HEK293 (cell line): ENCODE results near the gene CC2D1A.
A peak's percentile ranks its signal among the peaks of the same experiment; 100 is the strongest.

Experiments used
- CTCF ChIA-PET: fragments of 350-600 bp; formaldehyde crosslinking; extraction: SDS; loops from one replicate; lab custom pipeline; 2021; ENCODE audit warnings: antibody characterized with exemption; lab: Yijun Ruan, JAX
- POLR2A ChIA-PET: fragments of 300-600 bp; formaldehyde crosslinking; extraction: SDS; loops from one replicate; lab custom pipeline; 2020; ENCODE audit warnings: antibody characterized with exemption, inconsistent platforms; lab: Yijun Ruan, JAX
- H3K27ac ChIP-seq: fragments of 200-500 bp; sonication (Bioruptor generic); 2 replicates; pipeline ENCODE4 v1.5.1; 2014; ENCODE audit warnings: low read depth, low read length, control low read depth, inconsistent platforms; ENCODE audit errors: extremely low read depth
- H3K36me3 ChIP-seq, 2 experiments: fragments of 200-500 bp in 1 of 2; sonication (Bioruptor generic) in 1 of 2; 1 replicate in 1 of 2; 2 replicates in 1 of 2; pipeline ENCODE4 v1.5.1; 2014 to 2017; ENCODE audit warnings: inconsistent platforms in 2 of 2, low read length in 2 of 2; ENCODE audit not compliant: control insufficient read depth in 2 of 2, insufficient read depth in 1 of 2
- H3K4me1 ChIP-seq: fragments of 200-500 bp; sonication (Bioruptor generic); 2 replicates; pipeline ENCODE4 v1.5.1; 2014; ENCODE audit warnings: mild to moderate bottlenecking, low read length, inconsistent platforms; ENCODE audit not compliant: control insufficient read depth, insufficient read depth
- H3K4me3 ChIP-seq: 2 replicates; pipeline ENCODE4 v1.5.1; 2011; ENCODE audit warnings: low read depth, mild to moderate bottlenecking, control low read depth, low read length, moderate library complexity
- H3K9me3 ChIP-seq: fragments of 200-500 bp; sonication (Bioruptor generic); 2 replicates; pipeline ENCODE4 v1.5.1; 2014; ENCODE audit warnings: low read depth, low read length, inconsistent platforms; ENCODE audit not compliant: control insufficient read depth, insufficient read depth
- KLF16 ChIP-seq: fragments of 450-650 bp; formaldehyde crosslinking; IDR thresholded peaks from 2 replicates; pipeline ENCODE4 v1.5.1; 2017; ENCODE audit warnings: missing biosample characterization, missing genetic modification characterization
- MZF1 ChIP-seq: fragments of 450-650 bp; formaldehyde crosslinking; IDR thresholded peaks from 2 replicates; pipeline ENCODE4 v1.5.1; 2017; ENCODE audit warnings: missing biosample characterization, missing genetic modification characterization, borderline replicate concordance
- PRDM1 ChIP-seq: fragments of 450-650 bp; formaldehyde crosslinking; IDR thresholded peaks from 2 replicates; pipeline ENCODE4; 2016; ENCODE audit warnings: missing biosample characterization, missing genetic modification characterization
- ZBTB17 ChIP-seq: fragments of 450-650 bp; formaldehyde crosslinking; IDR thresholded peaks from 2 replicates; pipeline ENCODE4 v1.5.1; 2016; ENCODE audit warnings: missing biosample characterization, missing genetic modification characterization
- ZNF24 ChIP-seq: fragments of 450-650 bp; formaldehyde crosslinking; IDR thresholded peaks from 2 replicates; pipeline ENCODE4 v1.5.1; 2016; ENCODE audit warnings: missing biosample characterization, missing genetic modification characterization
- ZNF311 ChIP-seq: fragments of 450-650 bp; formaldehyde crosslinking; IDR thresholded peaks from 2 replicates; pipeline ENCODE4 v1.5.1; 2017; ENCODE audit warnings: missing biosample characterization, missing genetic modification characterization, borderline replicate concordance
- ZNF624 ChIP-seq: fragments of 450-650 bp; formaldehyde crosslinking; IDR thresholded peaks from 2 replicates; pipeline ENCODE4 v1.5.1; 2017; ENCODE audit warnings: missing biosample characterization, missing genetic modification characterization
- TF ChIP-seq, protein P1 (sequence below): fragments of 450-650 bp; formaldehyde crosslinking; conservative IDR thresholded peaks from 2 replicates; pipeline ENCODE4 v1.5.1; 2016; ENCODE audit warnings: low read depth, missing biosample characterization, missing genetic modification characterization
- TF ChIP-seq, protein P2 (sequence below): fragments of 450-650 bp; formaldehyde crosslinking; IDR thresholded peaks from 2 replicates; pipeline ENCODE4 v1.5.1; 2016; ENCODE audit warnings: missing biosample characterization, missing genetic modification characterization
- TF ChIP-seq, protein P3 (sequence below): fragments of 450-650 bp; formaldehyde crosslinking; IDR thresholded peaks from 2 replicates; pipeline ENCODE4 v1.5.1; 2017; ENCODE audit warnings: missing biosample characterization, mild to moderate bottlenecking, missing genetic modification characterization, moderate library complexity
- TF ChIP-seq, protein P4 (sequence below): fragments of 450-650 bp; IDR thresholded peaks from 2 replicates; pipeline ENCODE4 v1.5.1; 2018; ENCODE audit warnings: missing biosample characterization, mild to moderate bottlenecking, missing genetic modification characterization
- TF ChIP-seq, protein P5 (sequence below): fragments of 450-650 bp; formaldehyde crosslinking; IDR thresholded peaks from 2 replicates; pipeline ENCODE4 v1.5.1; 2017; ENCODE audit warnings: missing biosample characterization, missing genetic modification characterization

The CC2D1A gene

DNA sequence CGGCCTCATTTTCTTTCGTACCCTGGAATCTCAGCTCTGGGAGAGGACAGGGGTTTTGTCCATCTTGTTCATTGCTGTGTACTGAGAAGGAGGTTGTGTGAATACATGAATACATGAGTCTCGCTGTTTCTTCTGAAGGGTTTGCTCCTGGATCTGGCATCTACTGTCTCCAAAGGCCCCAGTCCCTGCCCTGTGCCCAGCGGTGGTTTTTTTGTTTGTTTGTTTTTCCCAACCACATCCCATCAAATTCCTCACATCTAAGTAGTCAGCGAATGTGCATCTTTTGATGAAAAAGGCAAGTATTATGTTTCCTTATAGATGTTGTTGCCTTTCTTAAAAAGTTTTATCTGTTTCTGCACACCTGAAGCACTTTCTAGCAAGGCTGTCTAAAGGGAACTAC, 58.8 kb downstream of the CC2D1A start:
- H3K9me3 ChIP-seq, result no peaks in the 10 kb centered on the region
- peaks cover 3% of the 10 kb centered on the region; the same call in 1 of the 2 replicates for H3K4me1 ChIP-seq
- TF ChIP-seq ZNF311 (tag by site-specific recombination), result no peak
- TF ChIP-seq ZBTB17 (tag by site-specific recombination), result peak; percentile 54; the same call in 1 of the 2 replicates
- 0 out of 2 replicates have a peak, but pooled peaks have one; percentile 7 for TF ChIP-seq PRDM1 (tag by site-specific recombination)
- no peak overlapping the region for H3K4me3 ChIP-seq
- POLR2A ChIA-PET, result no interaction called here
- H3K36me3 ChIP-seq, result peaks cover 15 to 71% of the 10 kb centered on the region in 2 experiments; a peak in 2 of 3 replicates
- H3K27ac ChIP-seq, result no peak overlapping the region; the same call in 1 of the 2 replicates
- CTCF ChIA-PET, result no interaction called here

DNA sequence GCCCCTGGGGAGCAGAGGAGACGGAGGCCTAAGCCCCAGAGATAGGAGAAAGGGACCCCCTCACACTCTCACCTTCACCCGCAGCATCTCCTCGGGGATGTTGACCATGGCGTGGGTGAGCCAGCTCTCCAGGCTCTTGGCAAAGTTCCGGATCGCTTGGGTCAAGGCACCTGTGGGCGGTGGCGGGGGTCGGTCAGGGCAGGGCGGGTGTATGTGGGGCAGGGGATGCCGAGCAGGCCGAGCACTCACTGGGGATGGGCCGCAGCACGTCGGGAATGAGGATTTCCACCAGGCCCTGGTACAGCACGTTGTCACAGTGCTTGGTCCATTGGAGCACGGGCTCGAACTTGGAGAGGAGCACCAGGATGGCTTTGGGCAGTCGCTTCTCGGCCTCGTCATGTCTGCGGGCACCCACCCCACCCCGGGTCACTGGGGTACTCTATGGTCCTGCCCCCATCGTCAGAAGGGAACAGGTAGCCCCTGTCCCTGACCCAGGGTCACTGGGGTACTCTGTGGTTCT, 59.4 kb downstream of the CC2D1A start:
- H3K4me3 ChIP-seq, result no peak overlapping the region
- peaks cover 3% of the 10 kb centered on the region; the same call in 1 of the 2 replicates for H3K4me1 ChIP-seq
- CTCF ChIA-PET, result no interaction called here
- TF ChIP-seq, protein P1, sequence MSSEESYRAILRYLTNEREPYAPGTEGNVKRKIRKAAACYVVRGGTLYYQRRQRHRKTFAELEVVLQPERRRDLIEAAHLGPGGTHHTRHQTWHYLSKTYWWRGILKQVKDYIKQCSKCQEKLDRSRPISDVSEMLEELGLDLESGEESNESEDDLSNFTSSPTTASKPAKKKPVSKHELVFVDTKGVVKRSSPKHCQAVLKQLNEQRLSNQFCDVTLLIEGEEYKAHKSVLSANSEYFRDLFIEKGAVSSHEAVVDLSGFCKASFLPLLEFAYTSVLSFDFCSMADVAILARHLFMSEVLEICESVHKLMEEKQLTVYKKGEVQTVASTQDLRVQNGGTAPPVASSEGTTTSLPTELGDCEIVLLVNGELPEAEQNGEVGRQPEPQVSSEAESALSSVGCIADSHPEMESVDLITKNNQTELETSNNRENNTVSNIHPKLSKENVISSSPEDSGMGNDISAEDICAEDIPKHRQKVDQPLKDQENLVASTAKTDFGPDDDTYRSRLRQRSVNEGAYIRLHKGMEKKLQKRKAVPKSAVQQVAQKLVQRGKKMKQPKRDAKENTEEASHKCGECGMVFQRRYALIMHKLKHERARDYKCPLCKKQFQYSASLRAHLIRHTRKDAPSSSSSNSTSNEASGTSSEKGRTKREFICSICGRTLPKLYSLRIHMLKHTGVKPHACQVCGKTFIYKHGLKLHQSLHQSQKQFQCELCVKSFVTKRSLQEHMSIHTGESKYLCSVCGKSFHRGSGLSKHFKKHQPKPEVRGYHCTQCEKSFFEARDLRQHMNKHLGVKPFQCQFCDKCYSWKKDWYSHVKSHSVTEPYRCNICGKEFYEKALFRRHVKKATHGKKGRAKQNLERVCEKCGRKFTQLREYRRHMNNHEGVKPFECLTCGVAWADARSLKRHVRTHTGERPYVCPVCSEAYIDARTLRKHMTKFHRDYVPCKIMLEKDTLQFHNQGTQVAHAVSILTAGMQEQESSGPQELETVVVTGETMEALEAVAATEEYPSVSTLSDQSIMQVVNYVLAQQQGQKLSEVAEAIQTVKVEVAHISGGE (tag by site-specific recombination), result no peak
- TF ChIP-seq MZF1 (no peak), ZNF24 (tag by site-specific recombination) (no peak), KLF16 (tag by site-specific recombination) (no peak), ZNF624 (no peak)
- TF ChIP-seq, protein P2, sequence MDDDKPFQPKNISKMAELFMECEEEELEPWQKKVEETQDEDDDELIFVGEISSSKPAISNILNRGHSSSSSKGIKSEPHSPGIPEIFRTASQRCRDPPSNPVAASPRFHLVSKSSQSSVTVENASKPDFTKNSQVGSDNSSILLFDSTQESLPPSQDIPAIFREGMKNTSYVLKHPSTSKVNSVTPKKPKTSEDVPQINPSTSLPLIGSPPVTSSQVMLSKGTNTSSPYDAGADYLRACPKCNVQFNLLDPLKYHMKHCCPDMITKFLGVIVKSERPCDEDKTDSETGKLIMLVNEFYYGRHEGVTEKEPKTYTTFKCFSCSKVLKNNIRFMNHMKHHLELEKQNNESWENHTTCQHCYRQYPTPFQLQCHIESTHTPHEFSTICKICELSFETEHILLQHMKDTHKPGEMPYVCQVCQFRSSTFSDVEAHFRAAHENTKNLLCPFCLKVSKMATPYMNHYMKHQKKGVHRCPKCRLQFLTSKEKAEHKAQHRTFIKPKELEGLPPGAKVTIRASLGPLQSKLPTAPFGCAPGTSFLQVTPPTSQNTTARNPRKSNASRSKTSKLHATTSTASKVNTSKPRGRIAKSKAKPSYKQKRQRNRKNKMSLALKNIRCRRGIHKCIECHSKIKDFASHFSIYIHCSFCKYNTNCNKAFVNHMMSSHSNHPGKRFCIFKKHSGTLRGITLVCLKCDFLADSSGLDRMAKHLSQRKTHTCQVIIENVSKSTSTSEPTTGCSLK (tag by site-specific recombination), result no peak
- TF ChIP-seq, protein P3, sequence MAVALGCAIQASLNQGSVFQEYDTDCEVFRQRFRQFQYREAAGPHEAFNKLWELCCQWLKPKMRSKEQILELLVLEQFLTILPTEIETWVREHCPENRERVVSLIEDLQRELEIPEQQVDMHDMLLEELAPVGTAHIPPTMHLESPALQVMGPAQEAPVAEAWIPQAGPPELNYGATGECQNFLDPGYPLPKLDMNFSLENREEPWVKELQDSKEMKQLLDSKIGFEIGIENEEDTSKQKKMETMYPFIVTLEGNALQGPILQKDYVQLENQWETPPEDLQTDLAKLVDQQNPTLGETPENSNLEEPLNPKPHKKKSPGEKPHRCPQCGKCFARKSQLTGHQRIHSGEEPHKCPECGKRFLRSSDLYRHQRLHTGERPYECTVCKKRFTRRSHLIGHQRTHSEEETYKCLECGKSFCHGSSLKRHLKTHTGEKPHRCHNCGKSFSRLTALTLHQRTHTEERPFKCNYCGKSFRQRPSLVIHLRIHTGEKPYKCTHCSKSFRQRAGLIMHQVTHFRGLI (tag by site-specific recombination), result no peak
- TF ChIP-seq, protein P4, sequence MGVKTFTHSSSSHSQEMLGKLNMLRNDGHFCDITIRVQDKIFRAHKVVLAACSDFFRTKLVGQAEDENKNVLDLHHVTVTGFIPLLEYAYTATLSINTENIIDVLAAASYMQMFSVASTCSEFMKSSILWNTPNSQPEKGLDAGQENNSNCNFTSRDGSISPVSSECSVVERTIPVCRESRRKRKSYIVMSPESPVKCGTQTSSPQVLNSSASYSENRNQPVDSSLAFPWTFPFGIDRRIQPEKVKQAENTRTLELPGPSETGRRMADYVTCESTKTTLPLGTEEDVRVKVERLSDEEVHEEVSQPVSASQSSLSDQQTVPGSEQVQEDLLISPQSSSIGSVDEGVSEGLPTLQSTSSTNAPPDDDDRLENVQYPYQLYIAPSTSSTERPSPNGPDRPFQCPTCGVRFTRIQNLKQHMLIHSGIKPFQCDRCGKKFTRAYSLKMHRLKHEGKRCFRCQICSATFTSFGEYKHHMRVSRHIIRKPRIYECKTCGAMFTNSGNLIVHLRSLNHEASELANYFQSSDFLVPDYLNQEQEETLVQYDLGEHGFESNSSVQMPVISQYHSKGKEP, result no peak
- TF ChIP-seq, protein P5, sequence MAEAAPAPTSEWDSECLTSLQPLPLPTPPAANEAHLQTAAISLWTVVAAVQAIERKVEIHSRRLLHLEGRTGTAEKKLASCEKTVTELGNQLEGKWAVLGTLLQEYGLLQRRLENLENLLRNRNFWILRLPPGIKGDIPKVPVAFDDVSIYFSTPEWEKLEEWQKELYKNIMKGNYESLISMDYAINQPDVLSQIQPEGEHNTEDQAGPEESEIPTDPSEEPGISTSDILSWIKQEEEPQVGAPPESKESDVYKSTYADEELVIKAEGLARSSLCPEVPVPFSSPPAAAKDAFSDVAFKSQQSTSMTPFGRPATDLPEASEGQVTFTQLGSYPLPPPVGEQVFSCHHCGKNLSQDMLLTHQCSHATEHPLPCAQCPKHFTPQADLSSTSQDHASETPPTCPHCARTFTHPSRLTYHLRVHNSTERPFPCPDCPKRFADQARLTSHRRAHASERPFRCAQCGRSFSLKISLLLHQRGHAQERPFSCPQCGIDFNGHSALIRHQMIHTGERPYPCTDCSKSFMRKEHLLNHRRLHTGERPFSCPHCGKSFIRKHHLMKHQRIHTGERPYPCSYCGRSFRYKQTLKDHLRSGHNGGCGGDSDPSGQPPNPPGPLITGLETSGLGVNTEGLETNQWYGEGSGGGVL (tag by site-specific recombination), result no peak
- no peaks in the 10 kb centered on the region for H3K9me3 ChIP-seq
- peaks cover 17 to 71% of the 10 kb centered on the region in 2 experiments; a peak in 2 of 3 replicates for H3K36me3 ChIP-seq
- no peak overlapping the region for H3K27ac ChIP-seq
- POLR2A ChIA-PET, result no interaction called here
